Loucy (cell line): ENCODE data around the gene DZIP1L.

Experiments used
- H2AFZ ChIP-seq: fragments of 200-600 bp; sonication (generic); 2 replicates; pipeline ENCODE4 v1.6.0; 2016; ENCODE audit warnings: antibody characterized with exemption, mild to moderate bottlenecking, low read length, moderate library complexity
- H3F3A ChIP-seq: fragments of 200-600 bp; 2 replicates; pipeline ENCODE4 v1.6.0; 2016; ENCODE audit warnings: antibody characterized with exemption, low read depth, mild to moderate bottlenecking
- H3K27me3 ChIP-seq: fragments of 200-600 bp; sonication (generic); 2 replicates; pipeline ENCODE4 v1.6.1; 2014; ENCODE audit warnings: low read length, mild to moderate bottlenecking; ENCODE audit not compliant: insufficient read depth, poor library complexity, severe bottlenecking
- H3K36me3 ChIP-seq: fragments of 200-600 bp; sonication (generic); 2 replicates; pipeline ENCODE4 v1.6.1; 2016; ENCODE audit warnings: low read length; ENCODE audit not compliant: insufficient read depth
- H3K4me1 ChIP-seq: fragments of 200-600 bp; sonication (generic); 2 replicates; pipeline ENCODE4 v1.5.1; 2014; ENCODE audit warnings: low read length, mild to moderate bottlenecking; ENCODE audit not compliant: insufficient read depth, poor library complexity, severe bottlenecking
- H3K4me2 ChIP-seq: fragments of 200-600 bp; sonication (generic); 2 replicates; pipeline ENCODE4 v1.6.0; 2014; ENCODE audit warnings: antibody characterized with exemption, low read length, low read depth, mild to moderate bottlenecking; ENCODE audit not compliant: poor library complexity, severe bottlenecking
- H3K4me3 ChIP-seq: fragments of 200-600 bp; sonication (generic); 2 replicates; pipeline ENCODE4 v1.5.1; 2014; ENCODE audit warnings: low read length, mild to moderate bottlenecking, mixed read lengths; ENCODE audit not compliant: poor library complexity, severe bottlenecking
- H3K79me2 ChIP-seq: fragments of 200-600 bp; sonication (generic); 2 replicates; pipeline ENCODE4 v1.6.1; 2014; ENCODE audit warnings: low read length; ENCODE audit not compliant: insufficient read depth
- H3K9ac ChIP-seq: fragments of 200-600 bp; sonication (generic); 2 replicates; pipeline ENCODE4 v1.6.0; 2014; ENCODE audit warnings: mild to moderate bottlenecking, low read depth, low read length, moderate library complexity; ENCODE audit not compliant: poor library complexity, severe bottlenecking
- H3K9me2 ChIP-seq: fragments of 200-600 bp; sonication (generic); replicated peaks from 2 replicates; pipeline ENCODE4 v1.6.1; 2016; ENCODE audit warnings: low read depth, low read length, mixed read lengths
- H3K9me3 ChIP-seq: fragments of 200-600 bp; sonication (generic); 2 replicates; pipeline ENCODE4 v1.6.1; 2014; ENCODE audit warnings: mild to moderate bottlenecking, antibody characterized with exemption, low read length, low read depth; ENCODE audit not compliant: insufficient read depth
- H4K20me1 ChIP-seq: fragments of 200-600 bp; sonication (generic); 2 replicates; pipeline ENCODE4 v1.6.0; 2014; ENCODE audit warnings: antibody characterized with exemption, low read length, mild to moderate bottlenecking; ENCODE audit not compliant: insufficient read depth, poor library complexity, severe bottlenecking
- EZH2phosphoT487 ChIP-seq: fragments of 200-600 bp; IDR thresholded peaks from 2 replicates; pipeline ENCODE4 v1.6.1; 2018; ENCODE audit warnings: antibody characterized with exemption, mild to moderate bottlenecking, moderate library complexity, borderline replicate concordance
- TF ChIP-seq, protein P1 (sequence below): fragments of 200-600 bp; sonication (generic); conservative IDR thresholded peaks from 2 replicates; pipeline ENCODE4 v1.5.1; 2014; ENCODE audit warnings: mild to moderate bottlenecking, antibody characterized with exemption, low read length

DZIP1L gene

GRCh38 chr3:138047596-138048158, 67.7 kb downstream of the DZIP1L start:
- H3F3A ChIP-seq, result no peaks in the 10 kb centered on the region
- no peak overlapping the region for H3K9ac ChIP-seq
- H3K4me2 ChIP-seq, result no peak overlapping the region
- TF ChIP-seq EZH2phosphoT487, result no peak
- TF ChIP-seq, protein P1, sequence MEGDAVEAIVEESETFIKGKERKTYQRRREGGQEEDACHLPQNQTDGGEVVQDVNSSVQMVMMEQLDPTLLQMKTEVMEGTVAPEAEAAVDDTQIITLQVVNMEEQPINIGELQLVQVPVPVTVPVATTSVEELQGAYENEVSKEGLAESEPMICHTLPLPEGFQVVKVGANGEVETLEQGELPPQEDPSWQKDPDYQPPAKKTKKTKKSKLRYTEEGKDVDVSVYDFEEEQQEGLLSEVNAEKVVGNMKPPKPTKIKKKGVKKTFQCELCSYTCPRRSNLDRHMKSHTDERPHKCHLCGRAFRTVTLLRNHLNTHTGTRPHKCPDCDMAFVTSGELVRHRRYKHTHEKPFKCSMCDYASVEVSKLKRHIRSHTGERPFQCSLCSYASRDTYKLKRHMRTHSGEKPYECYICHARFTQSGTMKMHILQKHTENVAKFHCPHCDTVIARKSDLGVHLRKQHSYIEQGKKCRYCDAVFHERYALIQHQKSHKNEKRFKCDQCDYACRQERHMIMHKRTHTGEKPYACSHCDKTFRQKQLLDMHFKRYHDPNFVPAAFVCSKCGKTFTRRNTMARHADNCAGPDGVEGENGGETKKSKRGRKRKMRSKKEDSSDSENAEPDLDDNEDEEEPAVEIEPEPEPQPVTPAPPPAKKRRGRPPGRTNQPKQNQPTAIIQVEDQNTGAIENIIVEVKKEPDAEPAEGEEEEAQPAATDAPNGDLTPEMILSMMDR, result no peak
- H3K36me3 ChIP-seq, result no peaks in the 10 kb centered on the region
- no peaks in the 10 kb centered on the region for H3K9me2 ChIP-seq
- no peaks in the 10 kb centered on the region for H4K20me1 ChIP-seq
- no peaks in the 10 kb centered on the region for H3K79me2 ChIP-seq
- H3K4me3 ChIP-seq, result no peak overlapping the region
- no peaks in the 10 kb centered on the region for H3K4me1 ChIP-seq
- no peak overlapping the region for H2AFZ ChIP-seq
- no peaks in the 10 kb centered on the region for H3K9me3 ChIP-seq
- no peaks in the 10 kb centered on the region for H3K27me3 ChIP-seq

- H4K20me1 ChIP-seq, result no peaks in the 10 kb centered on the region
- H3K79me2 ChIP-seq, result no peaks in the 10 kb centered on the region
- no peaks in the 10 kb centered on the region for H3K4me1 ChIP-seq
- H3K9me2 ChIP-seq, result no peaks in the 10 kb centered on the region
- no peak overlapping the region for H3K9ac ChIP-seq
- H3K4me2 ChIP-seq, result no peak overlapping the region
- TF ChIP-seq EZH2phosphoT487, result no peak
- TF ChIP-seq, protein P1, result no peak
- H3K36me3 ChIP-seq, result no peaks in the 10 kb centered on the region
- H3K4me3 ChIP-seq, result no peak overlapping the region
- H3F3A ChIP-seq, result no peaks in the 10 kb centered on the region
- H3K27me3 ChIP-seq, result no peaks in the 10 kb centered on the region
- no peaks in the 10 kb centered on the region for H3K9me3 ChIP-seq
- H2AFZ ChIP-seq, result no peak overlapping the region
These were observed 68.5 kb downstream of the DZIP1L start for GRCh38 chr3:138046955-138047354.

GRCh38 chr3:138046085-138046484, 69.3 kb downstream of the DZIP1L start:
- no peaks in the 10 kb centered on the region for H3K79me2 ChIP-seq
- H3K27me3 ChIP-seq, result no peaks in the 10 kb centered on the region
- H3F3A ChIP-seq, result no peaks in the 10 kb centered on the region
- H3K9me2 ChIP-seq, result no peaks in the 10 kb centered on the region
- H3K9me3 ChIP-seq, result no peaks in the 10 kb centered on the region
- no peak overlapping the region for H3K4me2 ChIP-seq
- no peaks in the 10 kb centered on the region for H3K36me3 ChIP-seq
- no peak overlapping the region for H3K9ac ChIP-seq
- H3K4me3 ChIP-seq, result no peak overlapping the region
- H4K20me1 ChIP-seq, result no peaks in the 10 kb centered on the region
- no peak overlapping the region for H2AFZ ChIP-seq
- TF ChIP-seq EZH2phosphoT487, result no peak
- TF ChIP-seq, protein P1, result no peak
- H3K4me1 ChIP-seq, result no peaks in the 10 kb centered on the region
